MCF 10A (cell line): ENCODE results near the gene ABCB11. TPM values are rescaled to one million over a fixed set of nuclear protein-coding genes. Genes with fewer than 3 reads are reported as not detected.
A peak's percentile ranks its signal among the peaks of the same experiment; 100 is the strongest.
"Not testable (repeated sequence)": the region's sequence is repeated elsewhere in the genome, so short reads cannot be mapped to it uniquely, and the experiment has no call there.

Experiments
- BruUV-seq: library from RNA; stranded (reverse); fragments of 400-500 nt; replicated peaks from 2 replicates; lab custom pipeline; 2021; lab: Mats Ljungman, UMichigan
- CTCF ChIA-PET: fragments of 300-600 bp; sonication (Branson Sonifier 250); formaldehyde crosslinking; extraction: SDS; loops from one replicate; lab custom pipeline; 2021; ENCODE audit warnings: antibody characterized with exemption, inconsistent platforms; lab: Yijun Ruan, JAX
- POLR2A ChIA-PET: fragments of 300-600, 350-650 bp; sonication (Branson Sonifier 250); formaldehyde crosslinking; extraction: SDS; loops from one replicate; lab custom pipeline; 2020; ENCODE audit warnings: antibody characterized with exemption, inconsistent platforms; lab: Yijun Ruan, JAX
- DNase-seq: peaks from one replicate; pipeline ENCODE4 v3.0.0-alpha.2; 2018; ENCODE audit not compliant: unreplicated experiment
- H3K27ac Mint-ChIP-seq: one replicate; pipeline ENCODE4 v1.8.0; 2022; ENCODE audit warnings: mild to moderate bottlenecking, low read depth, mixed read lengths; ENCODE audit not compliant: unreplicated experiment
- H3K27me3 Mint-ChIP-seq: one replicate; pipeline ENCODE4 v1.8.0; 2022; ENCODE audit warnings: mixed read lengths; ENCODE audit not compliant: insufficient read depth, unreplicated experiment
- H3K36me3 Mint-ChIP-seq: one replicate; pipeline ENCODE4 v1.8.0; 2022; ENCODE audit warnings: mild to moderate bottlenecking, moderate library complexity, mixed read lengths; ENCODE audit not compliant: insufficient read depth, unreplicated experiment
- H3K4me1 Mint-ChIP-seq: one replicate; pipeline ENCODE4 v1.8.0; 2022; ENCODE audit warnings: mixed read lengths; ENCODE audit not compliant: insufficient read depth, unreplicated experiment
- H3K4me3 Mint-ChIP-seq: one replicate; pipeline ENCODE4 v1.8.0; 2022; ENCODE audit warnings: mild to moderate bottlenecking, moderate library complexity, mixed read lengths; ENCODE audit not compliant: unreplicated experiment
- H3K9me3 Mint-ChIP-seq: one replicate; pipeline ENCODE4 v1.8.0; 2022; ENCODE audit warnings: mixed read lengths; ENCODE audit not compliant: unreplicated experiment
- intact Hi-C: fragments of 100-400 bp; cut with micrococcal nuclease; formaldehyde crosslinking; loops from 2 replicates; pipeline ENCODE4 v1.14.1; 2022
- total RNA-seq: library from RNA; stranded (reverse); gene quantifications from 2 replicates; pipeline ENCODE4 v1.2.3, GENCODE V29; 2022
- TF ChIP-seq, protein P1 (sequence below): fragments of 200-600 bp; IDR thresholded peaks from one replicate; pipeline ENCODE4 v1.8.0; 2022; ENCODE audit warnings: antibody characterized with exemption, mild to moderate bottlenecking; ENCODE audit not compliant: unreplicated experiment

Gene ABCB11
- total RNA-seq, 1 experiment from 2014 or later = not detected

- peaks cover 12% of the 10 kb centered on the region for H3K4me1 Mint-ChIP-seq
- no peaks in the 10 kb centered on the region for H3K9me3 Mint-ChIP-seq
- peak; percentile 82 for DNase-seq
- H3K4me3 Mint-ChIP-seq = no peak overlapping the region
- TF ChIP-seq, protein P1, sequence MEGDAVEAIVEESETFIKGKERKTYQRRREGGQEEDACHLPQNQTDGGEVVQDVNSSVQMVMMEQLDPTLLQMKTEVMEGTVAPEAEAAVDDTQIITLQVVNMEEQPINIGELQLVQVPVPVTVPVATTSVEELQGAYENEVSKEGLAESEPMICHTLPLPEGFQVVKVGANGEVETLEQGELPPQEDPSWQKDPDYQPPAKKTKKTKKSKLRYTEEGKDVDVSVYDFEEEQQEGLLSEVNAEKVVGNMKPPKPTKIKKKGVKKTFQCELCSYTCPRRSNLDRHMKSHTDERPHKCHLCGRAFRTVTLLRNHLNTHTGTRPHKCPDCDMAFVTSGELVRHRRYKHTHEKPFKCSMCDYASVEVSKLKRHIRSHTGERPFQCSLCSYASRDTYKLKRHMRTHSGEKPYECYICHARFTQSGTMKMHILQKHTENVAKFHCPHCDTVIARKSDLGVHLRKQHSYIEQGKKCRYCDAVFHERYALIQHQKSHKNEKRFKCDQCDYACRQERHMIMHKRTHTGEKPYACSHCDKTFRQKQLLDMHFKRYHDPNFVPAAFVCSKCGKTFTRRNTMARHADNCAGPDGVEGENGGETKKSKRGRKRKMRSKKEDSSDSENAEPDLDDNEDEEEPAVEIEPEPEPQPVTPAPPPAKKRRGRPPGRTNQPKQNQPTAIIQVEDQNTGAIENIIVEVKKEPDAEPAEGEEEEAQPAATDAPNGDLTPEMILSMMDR = no peak
- ChIA-PET CTCF (interaction anchor here (0.6 to 1.5 kb wide), 7 partner anchors 15 to 832 kb away, joined by 3 to 5 read pairs (median 4); no protein-coding TSS in a partner anchor), POLR2A (interaction anchor here (0.7 to 1.3 kb wide), 4 partner anchors 8 to 23 kb away, joined by 3 read pairs; no protein-coding TSS in a partner anchor)
- no peak overlapping the region for H3K27ac Mint-ChIP-seq
- no TSS peak for BruUV-seq
- intact Hi-C loops = no loop called here
- H3K36me3 Mint-ChIP-seq = no peaks in the 10 kb centered on the region
- no peaks in the 10 kb centered on the region for H3K27me3 Mint-ChIP-seq
Measured at GRCh38 chr2:168935810-168936581, 95.1 kb downstream of the ABCB11 start.

GRCh38 chr2:168934826-168935225 is 96.3 kb downstream of the ABCB11 start:
- DNase-seq = peak; percentile 22
- CTCF ChIA-PET = interaction anchor here (0.5 kb wide), 1 partner anchor 161 kb away, joined by 3 read pairs; no protein-coding TSS in a partner anchor

GRCh38 chr2:168932174-168932573 is 99.0 kb downstream of the ABCB11 start:
- POLR2A ChIA-PET, BruUV-seq, DNase-seq, H3K36me3 Mint-ChIP-seq, H3K9me3 Mint-ChIP-seq, H3K27ac Mint-ChIP-seq, intact Hi-C loops, H3K4me3 Mint-ChIP-seq: not testable (repeated sequence)
- CTCF ChIA-PET = interaction anchor here (1.6 kb wide), 2 partner anchors 11 kb away, joined by 8 to 9 read pairs; no protein-coding TSS in a partner anchor
- peaks cover 25% of the 10 kb centered on the region for H3K27me3 Mint-ChIP-seq
- peaks cover 12% of the 10 kb centered on the region for H3K4me1 Mint-ChIP-seq

More at GRCh38 chr2:168934826-168935225, 96.3 kb downstream of the ABCB11 start:
- no TSS peak for BruUV-seq
- Mint-ChIP-seq H3K27me3 (peaks cover 8% of the 10 kb centered on the region), H3K4me1 (peaks cover 12% of the 10 kb centered on the region), H3K4me3 (no peak overlapping the region), H3K27ac (no peak overlapping the region), H3K36me3 (no peaks in the 10 kb centered on the region), H3K9me3 (no peaks in the 10 kb centered on the region)
- TF ChIP-seq, protein P1 = no peak
- POLR2A ChIA-PET = interaction anchor here (0.7 to 1.3 kb wide), 3 partner anchors 9 to 13 kb away, joined by 3 read pairs; no protein-coding TSS in a partner anchor
- intact Hi-C loops = no loop called here

DNA sequence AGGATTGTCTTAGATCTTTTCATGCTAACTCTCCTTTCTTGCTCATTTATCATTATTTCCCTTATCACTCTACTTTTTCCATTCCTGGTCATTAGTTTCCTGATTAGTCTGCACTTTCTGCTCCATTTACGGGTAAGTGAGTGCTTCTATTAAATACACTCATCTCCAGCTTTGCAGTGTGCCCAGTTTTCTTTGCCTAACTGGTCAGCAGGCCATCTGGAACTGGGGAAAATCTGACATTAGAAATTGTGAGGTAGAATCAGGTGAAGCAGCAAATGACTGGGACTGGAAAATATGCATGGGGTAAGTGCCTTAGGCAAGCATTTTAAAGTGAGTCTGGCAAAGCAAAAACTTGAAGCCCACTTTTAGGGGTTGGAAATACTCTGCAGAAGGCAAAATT is 100.9 kb downstream of the ABCB11 start:
- ChIA-PET CTCF (no interaction called here), POLR2A (interaction anchor here (0.5 kb wide), 1 partner anchor 1191 kb away, joined by 3 read pairs; no protein-coding TSS in a partner anchor)
- H3K9me3 Mint-ChIP-seq = no peaks in the 10 kb centered on the region
- peaks cover 28% of the 10 kb centered on the region for H3K27me3 Mint-ChIP-seq
- intact Hi-C loops = no loop called here
- DNase-seq = no peak
- TF ChIP-seq, protein P1 = no peak
- H3K4me1 Mint-ChIP-seq = peaks cover 5% of the 10 kb centered on the region
- H3K4me3 Mint-ChIP-seq = no peak overlapping the region
- no TSS peak for BruUV-seq
- H3K36me3 Mint-ChIP-seq = no peaks in the 10 kb centered on the region
- no peak overlapping the region for H3K27ac Mint-ChIP-seq
